Muscle layer of duodenum (tissue), 2 donors: Measurements from ENCODE around the gene CLC.
"Not testable (repeated sequence)": the region's sequence is repeated elsewhere in the genome, so short reads cannot be mapped to it uniquely, and the experiment has no call there.

Experiments used
- H3K27ac ChIP-seq: one replicate; pipeline ENCODE4 v1.7.0; 2013; ENCODE audit warnings: mild to moderate bottlenecking, low read length
- H3K27me3 ChIP-seq: one replicate; pipeline ENCODE4 v1.7.0; 2013; ENCODE audit warnings: low read depth, mild to moderate bottlenecking, control low read depth, low read length
- H3K36me3 ChIP-seq, 2 donors: one replicate each; pipeline ENCODE4 v1.7.0; 2013; ENCODE audit warnings: low read length in 2 of 2, control low read depth in 1 of 2, mild to moderate bottlenecking in 1 of 2; ENCODE audit not compliant: insufficient read depth in 2 of 2, control insufficient read depth in 1 of 2
- H3K4me1 ChIP-seq, 2 donors: one replicate each; pipeline ENCODE4 v1.7.0; 2013; ENCODE audit warnings: low read length in 2 of 2, mild to moderate bottlenecking in 2 of 2, control low read depth in 1 of 2, moderate library complexity in 1 of 2; ENCODE audit not compliant: insufficient read depth in 2 of 2, control insufficient read depth in 1 of 2
- H3K4me3 ChIP-seq, 2 donors: one replicate each; pipeline ENCODE4 v1.7.0; 2013; ENCODE audit warnings: low read length in 2 of 2, low read depth in 1 of 2, mild to moderate bottlenecking in 1 of 2
- H3K9me3 ChIP-seq, 2 donors: one replicate each; pipeline ENCODE4 v1.7.0; 2013; ENCODE audit warnings: low read length in 2 of 2, control low read depth in 1 of 2, mild to moderate bottlenecking in 1 of 2; ENCODE audit not compliant: control insufficient read depth in 1 of 2
- donor health status: healthy.

Gene CLC

DNA sequence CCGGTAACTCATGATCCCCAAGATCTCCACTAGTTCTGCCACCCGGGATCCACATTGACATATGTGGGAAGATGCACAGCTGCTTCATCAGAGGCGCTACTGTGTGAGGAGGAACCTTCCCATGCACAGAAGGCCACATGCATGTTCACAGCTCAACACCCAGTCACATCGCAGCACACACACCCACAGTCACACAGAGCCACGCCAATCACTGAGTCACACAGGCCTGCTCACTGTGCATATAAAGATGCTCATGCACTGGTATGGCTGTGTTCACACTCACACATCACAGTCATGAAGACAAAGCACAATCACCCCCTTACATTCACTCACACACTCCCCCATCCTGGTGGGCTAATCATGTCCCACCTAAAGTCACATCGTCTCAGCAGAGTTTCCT is 9.8 kb downstream of the CLC start:
- no peaks in the 10 kb centered on the region for H3K9me3 ChIP-seq
- H3K27ac ChIP-seq = no peak overlapping the region
- no peaks in the 10 kb centered on the region for H3K27me3 ChIP-seq
- H3K4me3 ChIP-seq = no peak overlapping the region
- no peaks in the 10 kb centered on the region for H3K36me3 ChIP-seq
- no peaks in the 10 kb centered on the region for H3K4me1 ChIP-seq

GRCh38 chr19:39727070-39727800 is 10.6 kb downstream of the CLC start:
- no peak overlapping the region for H3K27ac ChIP-seq
- no peaks in the 10 kb centered on the region for H3K4me1 ChIP-seq
- no peaks in the 10 kb centered on the region for H3K27me3 ChIP-seq
- H3K36me3 ChIP-seq = no peaks in the 10 kb centered on the region
- no peak overlapping the region for H3K4me3 ChIP-seq
- no peaks in the 10 kb centered on the region for H3K9me3 ChIP-seq

DNA sequence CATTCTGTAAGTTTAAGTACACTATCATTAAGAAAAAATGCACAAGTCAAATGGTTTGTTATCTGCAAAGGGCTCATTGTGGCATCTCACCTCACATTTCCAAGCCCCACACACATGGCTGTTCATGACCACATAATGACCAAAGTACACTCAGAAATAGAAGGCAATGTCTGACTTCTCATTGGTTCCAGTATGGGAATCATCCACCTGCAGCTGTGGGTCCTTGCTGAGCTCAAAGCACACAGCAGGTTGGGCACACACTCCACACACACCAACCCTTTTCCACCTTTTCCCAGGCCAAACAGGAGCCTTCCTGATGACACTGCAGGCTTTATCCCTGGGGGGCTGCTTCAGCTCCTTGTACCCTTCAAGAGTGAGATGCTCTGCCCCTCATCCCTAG is 11.8 kb downstream of the CLC start:
- Histone ChIP-seq H3K9me3 (no peaks in the 10 kb centered on the region), H3K27me3 (no peaks in the 10 kb centered on the region), H3K4me1 (no peaks in the 10 kb centered on the region), H3K27ac (no peak overlapping the region), H3K4me3 (no peak overlapping the region), H3K36me3 (no peaks in the 10 kb centered on the region)

GRCh38 chr19:39720144-39720543 is 17.7 kb downstream of the CLC start:
- H3K4me3 ChIP-seq, H3K4me1 ChIP-seq, H3K9me3 ChIP-seq, H3K27ac ChIP-seq, H3K36me3 ChIP-seq, H3K27me3 ChIP-seq: not testable (repeated sequence)

- Histone ChIP-seq H3K4me1 (no peaks in the 10 kb centered on the region), H3K9me3 (peaks cover 0 to 2% of the 10 kb centered on the region in 2 donors), H3K36me3 (no peaks in the 10 kb centered on the region), H3K4me3 (no peak overlapping the region), H3K27ac (no peak overlapping the region), H3K27me3 (no peaks in the 10 kb centered on the region)
Observed at GRCh38 chr19:39710333-39710890, 27.4 kb downstream of the CLC start.

DNA sequence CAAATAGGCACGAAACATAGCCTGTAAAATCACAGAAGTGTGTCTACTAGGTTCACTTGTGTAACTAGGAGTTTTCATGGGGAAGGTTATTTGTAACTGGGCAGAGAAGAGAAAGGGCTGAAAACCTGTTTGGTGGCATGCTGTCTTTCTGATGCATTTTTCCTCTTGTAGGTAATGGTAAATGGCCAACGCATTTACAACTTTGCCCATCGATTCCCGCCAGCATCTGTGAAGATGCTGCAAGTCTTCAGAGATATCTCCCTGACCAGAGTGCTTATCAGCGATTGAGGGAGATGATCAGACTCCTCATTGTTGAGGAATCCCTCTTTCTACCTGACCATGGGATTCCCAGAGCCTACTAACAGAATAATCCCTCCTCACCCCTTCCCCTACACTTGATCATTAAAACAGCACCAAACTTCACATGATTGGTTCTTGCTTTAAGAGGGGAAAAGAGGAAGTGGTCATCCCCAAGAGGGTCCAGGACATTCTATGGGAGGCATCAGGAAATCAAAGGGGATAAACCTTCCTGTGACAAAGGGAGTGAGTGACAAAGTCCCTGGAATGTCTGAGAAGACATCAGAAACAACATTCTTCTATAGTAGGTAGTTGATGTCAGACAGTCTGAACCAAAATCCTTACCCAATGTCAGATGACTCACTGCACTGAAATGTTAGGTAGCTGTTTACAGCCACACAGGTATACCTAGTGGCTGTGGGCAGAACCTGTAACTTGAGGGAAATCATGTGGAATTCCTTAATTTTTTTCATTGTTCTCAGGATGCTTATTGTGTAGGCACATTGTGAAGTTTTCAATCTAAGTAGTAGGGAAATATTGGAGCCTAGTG is 28.6 kb downstream of the CLC start:
- H3K27me3 ChIP-seq = no peaks in the 10 kb centered on the region
- H3K4me1 ChIP-seq = no peaks in the 10 kb centered on the region
- peaks cover 0 to 2% of the 10 kb centered on the region in 2 donors for H3K9me3 ChIP-seq
- H3K4me3 ChIP-seq = no peak overlapping the region
- no peak overlapping the region for H3K27ac ChIP-seq
- no peaks in the 10 kb centered on the region for H3K36me3 ChIP-seq

DNA sequence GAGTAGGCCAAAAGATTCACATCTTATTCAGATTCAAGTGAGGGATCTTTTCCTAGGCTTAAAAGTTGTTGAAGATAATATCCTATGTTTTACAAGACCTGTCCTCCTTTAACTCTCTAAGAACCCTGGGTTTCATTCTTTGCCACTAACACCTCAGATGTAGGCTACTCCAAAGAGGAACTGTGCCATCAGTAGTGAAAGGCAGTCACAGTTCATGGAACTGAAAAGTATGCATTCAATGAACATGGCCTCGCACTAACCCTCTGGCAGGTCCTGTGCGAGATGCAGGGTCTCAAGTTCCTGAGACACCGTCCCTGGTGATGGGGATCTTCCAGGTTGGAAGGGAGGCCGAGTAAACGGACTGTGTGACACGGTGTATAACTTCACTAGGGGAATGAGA is 29.2 kb downstream of the CLC start:
- Histone ChIP-seq H3K27me3 (no peaks in the 10 kb centered on the region), H3K27ac (no peak overlapping the region), H3K4me3 (no peak overlapping the region), H3K9me3 (peaks cover 0 to 2% of the 10 kb centered on the region in 2 donors), H3K36me3 (no peaks in the 10 kb centered on the region), H3K4me1 (no peaks in the 10 kb centered on the region)

GRCh38 chr19:39705578-39706188 is 32.1 kb downstream of the CLC start:
- H3K27ac ChIP-seq = no peak overlapping the region

GRCh38 chr19:39704181-39705044 is 33.4 kb downstream of the CLC start, which contains the start of gene LGALS14:
Gene LGALS14, plus strand, starts transcription at chr19:39704481. Its CDS starts 48 bp downstream, at chr19:39704529.
- Histone ChIP-seq H3K36me3 (no peaks in the 10 kb centered on the region), H3K27me3 (no peaks in the 10 kb centered on the region), H3K27ac (no peak within 1 kb of the TSS), H3K4me3 (no peak within 1 kb of the TSS), H3K4me1 (no peaks in the 10 kb centered on the region), H3K9me3 (no peaks in the 10 kb centered on the region)

More at GRCh38 chr19:39705578-39706188, 32.1 kb downstream of the CLC start:
- Histone ChIP-seq H3K9me3 (no peaks in the 10 kb centered on the region), H3K36me3 (no peaks in the 10 kb centered on the region), H3K27me3 (no peaks in the 10 kb centered on the region), H3K4me3 (no peak overlapping the region), H3K4me1 (no peaks in the 10 kb centered on the region)

- H3K36me3 ChIP-seq = no peaks in the 10 kb centered on the region
- H3K27me3 ChIP-seq = no peaks in the 10 kb centered on the region
- no peak overlapping the region for H3K27ac ChIP-seq
- no peaks in the 10 kb centered on the region for H3K9me3 ChIP-seq
- H3K4me3 ChIP-seq = no peak overlapping the region
- H3K4me1 ChIP-seq = no peaks in the 10 kb centered on the region
Observed at GRCh38 chr19:39701291-39701690, 36.5 kb downstream of the CLC start.
